GM23248 (cell line): ENCODE results near the gene MTUS2. TPM values are rescaled to one million over a fixed set of nuclear protein-coding genes. Genes with fewer than 3 reads are reported as not detected.

Experiments
- DNase-seq: peaks from one replicate; pipeline ENCODE4 v3.0.0-alpha.2; 2015
- H2AFZ ChIP-seq: fragments of 200-600 bp; sonication (generic); 2 replicates; pipeline ENCODE4 v1.6.1; 2016; ENCODE audit warnings: antibody characterized with exemption
- H3F3A ChIP-seq: fragments of 200-600 bp; sonication (generic); 2 replicates; pipeline ENCODE4 v1.6.1; 2016; ENCODE audit warnings: mild to moderate bottlenecking, antibody characterized with exemption, mixed run types; ENCODE audit not compliant: insufficient read depth
- H3K27ac ChIP-seq: fragments of 200-600 bp; sonication (generic); 2 replicates; pipeline ENCODE4 v1.5.1; 2016; ENCODE audit warnings: mild to moderate bottlenecking
- H3K27me3 ChIP-seq: fragments of 200-600 bp; sonication (generic); replicated peaks from 2 replicates; pipeline ENCODE4 v1.6.1; 2016; ENCODE audit warnings: mild to moderate bottlenecking; ENCODE audit not compliant: insufficient read depth
- H3K36me3 ChIP-seq: fragments of 200-600 bp; sonication (generic); 2 replicates; pipeline ENCODE4 v1.6.1; 2016; ENCODE audit warnings: low read depth, mild to moderate bottlenecking
- H3K4me1 ChIP-seq: fragments of 200-600 bp; sonication (generic); 2 replicates; pipeline ENCODE4 v1.6.1; 2016; ENCODE audit warnings: mild to moderate bottlenecking; ENCODE audit not compliant: insufficient read depth
- H3K4me2 ChIP-seq: fragments of 200-600 bp; sonication (generic); one replicate; pipeline ENCODE4 v1.6.1; 2016; ENCODE audit warnings: mild to moderate bottlenecking; ENCODE audit not compliant: unreplicated experiment
- H3K4me3 ChIP-seq: fragments of 200-600 bp; sonication (generic); 2 replicates; pipeline ENCODE4 v1.5.1; 2016; ENCODE audit warnings: mild to moderate bottlenecking
- H3K79me2 ChIP-seq: fragments of 200-600 bp; sonication (generic); 2 replicates; pipeline ENCODE4 v1.6.1; 2016; ENCODE audit warnings: mild to moderate bottlenecking; ENCODE audit not compliant: insufficient read depth
- H3K9ac ChIP-seq: fragments of 200-600 bp; sonication (generic); 2 replicates; pipeline ENCODE4 v1.6.1; 2016; ENCODE audit warnings: mild to moderate bottlenecking
- H3K9me2 ChIP-seq: fragments of 200-600 bp; sonication (generic); 2 replicates; pipeline ENCODE4 v1.6.1; 2016; ENCODE audit warnings: mixed run types, mild to moderate bottlenecking, moderate library complexity; ENCODE audit not compliant: insufficient read depth
- H3K9me3 ChIP-seq: fragments of 200-600 bp; sonication (generic); one replicate; pipeline ENCODE4 v1.6.1; 2017; ENCODE audit warnings: low read depth
- H4K20me1 ChIP-seq: fragments of 200-600 bp; sonication (generic); 2 replicates; pipeline ENCODE4 v1.6.0; 2016; ENCODE audit not compliant: insufficient read depth
- EZH2 ChIP-seq: fragments of 200-600 bp; sonication (generic); IDR thresholded peaks from 2 replicates; pipeline ENCODE4 v1.6.1; 2018; ENCODE audit warnings: antibody characterized with exemption, mild to moderate bottlenecking; ENCODE audit not compliant: insufficient read depth, poor library complexity, severe bottlenecking
- EZH2phosphoT487 ChIP-seq: fragments of 200-600 bp; sonication (generic); IDR thresholded peaks from 2 replicates; pipeline ENCODE4 v1.6.1; 2018; ENCODE audit warnings: antibody characterized with exemption, moderate library complexity, mild to moderate bottlenecking, low read depth; ENCODE audit not compliant: insufficient read depth
- WGBS, 2 experiments: methylation state at CpG; one replicate each; pipeline ENCODE4 v1.1.6; 2015 to 2017; ENCODE audit warnings: low lambda C conversion rate in 2 of 2, low coverage in 1 of 2; ENCODE audit errors: missing lambda C conversion rate in 2 of 2; 5-methylcytosine and 5-hydroxymethylcytosine counted together
- in situ Hi-C: fragments of 300-500 bp; cut with MboI; formaldehyde crosslinking; loops from 2 replicates; pipeline ENCODE4 v1.15.0; 2020
- polyA plus RNA-seq: library from polyadenylated mRNA; unstranded; fragments of >200 nt; fragmentation: Nextera tagmentation; extraction: Ambion mirVana; gene quantifications from 2 replicates; pipeline ENCODE4 v1.2.1, GENCODE V29; 2016
- total RNA-seq: library from RNA; depleted of rRNA; stranded (reverse); fragments of >200 nt; shearing (Covaris generic); gene quantifications from 2 replicates; pipeline ENCODE4 v1.2.3, GENCODE V29; 2014

The MTUS2 gene
- total and polyA plus RNA-seq, 2 experiments from 2014 or later: 0.43 to 0.74 TPM

DNA sequence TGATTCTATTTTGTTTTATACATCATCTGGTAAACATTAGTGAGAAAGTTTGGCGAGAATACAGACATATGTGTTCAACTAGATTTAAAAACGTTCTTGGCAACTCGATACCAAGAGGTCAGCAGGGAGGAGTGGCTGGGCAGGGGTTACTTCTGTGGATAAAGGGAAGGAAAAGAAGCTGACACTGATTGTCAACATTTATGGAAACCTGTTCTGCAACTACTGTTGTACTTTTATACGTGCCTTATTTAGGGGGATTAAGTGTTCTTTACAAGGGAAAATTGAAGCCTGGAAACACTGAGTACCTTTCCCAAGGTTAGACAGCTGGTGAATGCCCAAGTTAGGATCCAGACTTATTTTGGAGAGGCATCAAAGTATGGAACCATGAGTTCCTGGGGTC lies 65.0 kb downstream of the MTUS2 start:
- Histone ChIP-seq H3K27ac (no peak overlapping the region), H2AFZ (no peak overlapping the region), H4K20me1 (no peaks in the 10 kb centered on the region), H3K9me2 (no peaks in the 10 kb centered on the region), H3K36me3 (no peaks in the 10 kb centered on the region), H3K79me2 (no peaks in the 10 kb centered on the region), H3K4me3 (no peak overlapping the region), H3K9me3 (no peaks in the 10 kb centered on the region), H3K9ac (no peak overlapping the region), H3F3A (no peaks in the 10 kb centered on the region), H3K4me2 (no peak overlapping the region), H3K4me1 (no peaks in the 10 kb centered on the region), H3K27me3 (no peaks in the 10 kb centered on the region)
- WGBS, 2 experiments: 1 to 3% methylated on average over 4 of the region's 4 CpGs
- TF ChIP-seq EZH2: no peak
- no peak for TF ChIP-seq EZH2phosphoT487
- DNase-seq: no peak
- in situ Hi-C loops: no loop called here

DNA sequence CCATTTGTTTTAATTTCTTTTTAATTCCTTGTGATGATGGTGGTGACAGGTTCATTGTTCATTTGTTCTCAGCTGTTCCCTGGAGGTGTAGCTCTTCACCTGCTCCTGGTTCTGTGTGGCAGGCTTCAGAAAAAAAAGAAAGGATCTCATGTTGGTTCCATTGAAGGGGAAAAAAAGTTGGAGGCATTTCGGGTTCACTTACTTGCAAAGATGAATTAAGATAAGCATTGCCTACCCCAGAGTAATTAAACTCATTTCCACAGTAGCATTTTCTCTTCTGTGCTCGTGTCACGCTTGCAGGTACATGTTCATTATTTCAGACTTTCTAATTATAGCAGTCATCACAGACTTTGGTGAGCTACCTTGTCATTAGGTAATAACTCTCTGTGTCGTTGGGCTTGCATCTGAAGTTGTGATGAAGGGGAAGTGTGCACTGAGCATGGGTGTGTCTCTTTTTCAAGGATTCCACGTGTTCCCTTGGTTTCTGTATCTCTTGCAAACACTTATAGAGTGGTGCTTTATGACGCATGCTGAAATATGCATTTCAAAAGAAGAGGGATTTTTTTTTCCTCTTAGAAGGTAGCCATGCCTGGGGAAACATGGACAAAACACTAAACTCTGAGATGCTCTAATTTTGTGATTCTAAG lies 69.1 kb downstream of the MTUS2 start:
- no peaks in the 10 kb centered on the region for H3F3A ChIP-seq
- H3K36me3 ChIP-seq: no peaks in the 10 kb centered on the region
- DNase-seq: no peak
- H3K4me2 ChIP-seq: no peak overlapping the region
- H3K9ac ChIP-seq: no peak overlapping the region
- H2AFZ ChIP-seq: no peak overlapping the region
- TF ChIP-seq EZH2 (no peak), EZH2phosphoT487 (no peak)
- H3K27ac ChIP-seq: no peak overlapping the region
- 4 to 12% methylated on average over 6 of the region's 6 CpGs for WGBS, 2 experiments
- no peaks in the 10 kb centered on the region for H4K20me1 ChIP-seq
- H3K79me2 ChIP-seq: no peaks in the 10 kb centered on the region
- in situ Hi-C loops: no loop called here
- H3K9me2 ChIP-seq: no peaks in the 10 kb centered on the region
- H3K4me3 ChIP-seq: no peak overlapping the region
- H3K4me1 ChIP-seq: no peaks in the 10 kb centered on the region
- H3K27me3 ChIP-seq: no peaks in the 10 kb centered on the region
- H3K9me3 ChIP-seq: no peaks in the 10 kb centered on the region

DNA sequence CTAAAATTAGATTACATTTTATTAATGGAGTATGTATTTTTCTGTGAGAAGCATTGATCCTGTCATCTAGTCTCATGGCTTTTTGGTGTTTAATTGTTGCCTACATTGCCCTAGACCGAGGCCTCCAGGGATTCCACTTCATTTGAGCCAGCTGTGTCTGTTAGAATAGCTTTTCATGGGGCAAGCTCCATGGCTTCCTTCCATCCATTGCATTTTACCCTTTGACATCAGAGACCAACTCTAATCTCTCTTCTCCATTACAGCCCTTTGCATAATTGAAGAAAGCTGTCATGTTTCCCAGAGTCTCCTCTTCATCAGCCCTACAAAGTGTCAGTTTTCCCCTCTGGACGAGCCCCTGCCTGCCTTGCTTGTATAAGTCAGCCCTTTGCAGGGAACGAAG lies 70.6 kb downstream of the MTUS2 start:
- Histone ChIP-seq H3K4me2 (no peak overlapping the region), H3F3A (no peaks in the 10 kb centered on the region), H3K9me3 (no peaks in the 10 kb centered on the region), H3K4me1 (no peaks in the 10 kb centered on the region), H3K79me2 (no peaks in the 10 kb centered on the region), H3K9ac (no peak overlapping the region), H4K20me1 (no peaks in the 10 kb centered on the region), H3K4me3 (no peak overlapping the region), H2AFZ (no peak overlapping the region), H3K27ac (no peak overlapping the region), H3K9me2 (no peaks in the 10 kb centered on the region), H3K36me3 (no peaks in the 10 kb centered on the region), H3K27me3 (no peaks in the 10 kb centered on the region)
- TF ChIP-seq EZH2phosphoT487 (no peak), EZH2 (no peak)
- no peak for DNase-seq
- in situ Hi-C loops: no loop called here
- 17 to 19% methylated on average over 3 of the region's 3 CpGs for WGBS, 2 experiments

DNA sequence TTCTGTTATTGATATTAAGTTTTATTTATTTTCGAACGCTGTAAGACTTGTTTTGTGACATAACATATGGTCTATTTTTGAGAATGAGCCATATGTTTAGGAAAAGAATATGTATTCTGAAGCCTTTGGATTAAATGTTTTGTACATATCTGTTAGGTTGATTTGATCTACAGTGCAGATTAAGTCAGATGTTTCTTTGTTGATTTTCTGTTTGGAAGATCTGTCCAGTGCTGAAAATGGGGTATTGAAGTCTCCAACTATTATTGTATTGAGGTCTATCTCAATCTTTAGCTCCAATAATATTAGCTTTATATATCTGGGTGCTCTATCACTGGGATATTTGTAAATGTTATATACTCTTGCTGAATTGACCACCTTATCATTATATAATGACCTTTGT lies 97.9 kb downstream of the MTUS2 start:
- H3K4me1 ChIP-seq: no peaks in the 10 kb centered on the region
- no peaks in the 10 kb centered on the region for H3K27me3 ChIP-seq
- H3K4me2 ChIP-seq: no peak overlapping the region
- DNase-seq: no peak
- in situ Hi-C loops: no loop called here
- no peaks in the 10 kb centered on the region for H3K9me3 ChIP-seq
- H3K9ac ChIP-seq: no peak overlapping the region
- H3K4me3 ChIP-seq: no peak overlapping the region
- H3K79me2 ChIP-seq: no peaks in the 10 kb centered on the region
- H3K27ac ChIP-seq: no peak overlapping the region
- H3K9me2 ChIP-seq: no peaks in the 10 kb centered on the region
- WGBS, 2 experiments: 1 to 2% methylated on average over 2 of the region's 2 CpGs
- no peaks in the 10 kb centered on the region for H3F3A ChIP-seq
- H3K36me3 ChIP-seq: no peaks in the 10 kb centered on the region
- TF ChIP-seq EZH2: no peak
- no peak for TF ChIP-seq EZH2phosphoT487
- no peaks in the 10 kb centered on the region for H4K20me1 ChIP-seq
- no peak overlapping the region for H2AFZ ChIP-seq

DNA sequence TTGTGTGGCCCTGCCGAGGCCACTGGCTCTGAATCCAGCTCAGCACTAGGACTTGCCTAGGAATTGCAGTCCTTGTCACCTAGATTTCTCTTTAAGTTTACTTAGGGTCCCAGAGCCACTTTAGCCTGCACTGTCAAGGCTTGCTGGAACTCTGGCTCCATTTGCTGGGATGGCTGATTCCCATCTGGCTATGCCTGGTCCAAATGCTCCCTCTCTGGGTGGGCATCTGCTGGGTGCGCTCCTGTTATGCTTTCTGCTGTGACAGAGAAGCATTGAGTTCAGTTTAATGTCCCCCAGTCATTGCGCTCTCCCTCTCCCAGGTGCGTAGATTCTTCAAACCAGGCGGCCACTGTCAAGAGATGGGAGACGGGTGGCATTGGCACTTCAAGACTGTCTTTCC lies 102.2 kb downstream of the MTUS2 start:
- no peak overlapping the region for H2AFZ ChIP-seq
- TF ChIP-seq EZH2 (no peak), EZH2phosphoT487 (no peak)
- no peaks in the 10 kb centered on the region for H3K36me3 ChIP-seq
- in situ Hi-C loops: no loop called here
- no peak overlapping the region for H3K9ac ChIP-seq
- no peaks in the 10 kb centered on the region for H3K9me3 ChIP-seq
- H3K4me1 ChIP-seq: no peaks in the 10 kb centered on the region
- H3K4me2 ChIP-seq: no peak overlapping the region
- H3K27me3 ChIP-seq: no peaks in the 10 kb centered on the region
- no peaks in the 10 kb centered on the region for H4K20me1 ChIP-seq
- no peak overlapping the region for H3K27ac ChIP-seq
- H3K79me2 ChIP-seq: no peaks in the 10 kb centered on the region
- H3K4me3 ChIP-seq: no peak overlapping the region
- no peaks in the 10 kb centered on the region for H3K9me2 ChIP-seq
- H3F3A ChIP-seq: no peaks in the 10 kb centered on the region
- WGBS, 2 experiments: 19 to 24% methylated on average over 6 of the region's 6 CpGs
- DNase-seq: no peak
